ENCODE results near the gene KCND2. TPM values are rescaled to one million over a fixed set of nuclear protein-coding genes. Genes with fewer than 3 reads are reported as not detected.

The KCND2 gene
- total RNA-seq, 1 experiment from 2014 or later = not detected

- H3K36me3 ChIP-seq (ENCODE audit: control insufficient read depth, insufficient read depth, low read length) = no peaks in the 10 kb centered on the region
- no peaks in the 10 kb centered on the region for H3K4me1 ChIP-seq (ENCODE audit: control insufficient read depth, insufficient read depth, low read length)
- BruUV-seq (replicated peaks) = no TSS peak
- in situ Hi-C loops (cut with HindIII; ENCODE audit: low pct_unique_long_range_greater_than_20kb, low sequenced_read_pairs) = no loop called here
- intact Hi-C loops (cut with micrococcal nuclease; ENCODE audit: unreplicated experiment) = no loop called here
- POLR2A ChIA-PET = no interaction called here
- TF ChIP-seq TCF7L2 (IDR thresholded peaks at IDR 0.05; ENCODE audit: low read depth, low read length) (no peak), REST (IDR thresholded peaks at IDR 0.05; ENCODE audit: insufficient read depth in 1 of 2, low read depth in 2 of 2, low read length in 1 of 2) (no peak)
- H3K4me3 ChIP-seq (ENCODE audit: low read depth in 2 of 2, low read length in 2 of 2) = no peak overlapping the region
- H3K9me3 ChIP-seq (ENCODE audit: control insufficient read depth, insufficient read depth, low read depth, low read length) = no peaks in the 10 kb centered on the region
- H3K27me3 ChIP-seq (ENCODE audit: control insufficient read depth, insufficient read depth, low read length) = no peaks in the 10 kb centered on the region
- DNase-seq (ENCODE audit: low read depth, low spot score) (no peak), ATAC-seq (no peak)
- CTCF ChIA-PET = no interaction called here
- H3K27ac ChIP-seq (ENCODE audit: low read length) = no peak overlapping the region
Measured at GRCh38 chr7:120398284-120399000, 125.5 kb downstream of the KCND2 start.

GRCh38 chr7:120400806-120401455, 128.0 kb downstream of the KCND2 start:
- Histone ChIP-seq H3K27ac (ENCODE audit: low read length) (no peak overlapping the region), H3K36me3 (ENCODE audit: control insufficient read depth, insufficient read depth, low read length) (no peaks in the 10 kb centered on the region), H3K9me3 (ENCODE audit: control insufficient read depth, insufficient read depth, low read depth, low read length) (no peaks in the 10 kb centered on the region), H3K27me3 (ENCODE audit: control insufficient read depth, insufficient read depth, low read length) (no peaks in the 10 kb centered on the region), H3K4me3 (ENCODE audit: low read depth in 2 of 2, low read length in 2 of 2) (no peak overlapping the region), H3K4me1 (ENCODE audit: control insufficient read depth, insufficient read depth, low read length) (no peaks in the 10 kb centered on the region)
- no peak for ATAC-seq
- intact Hi-C loops (cut with micrococcal nuclease; ENCODE audit: unreplicated experiment) (no loop called here), in situ Hi-C loops (cut with HindIII; ENCODE audit: low pct_unique_long_range_greater_than_20kb, low sequenced_read_pairs) (no loop called here)
- TF ChIP-seq CTCF (IDR thresholded peaks at IDR 0.05) (no peak), REST (IDR thresholded peaks at IDR 0.05; ENCODE audit: insufficient read depth in 1 of 2, low read depth in 2 of 2, low read length in 1 of 2) (no peak), SIN3A (IDR thresholded peaks at IDR 0.05; ENCODE audit: borderline replicate concordance, insufficient read depth, low read depth, low read length) (no peak), TCF7L2 (IDR thresholded peaks at IDR 0.05; ENCODE audit: low read depth, low read length) (no peak), POLR2AphosphoS5 (IDR thresholded peaks at IDR 0.05; ENCODE audit: low read depth, low read length) (no peak)
- ChIA-PET POLR2A (no interaction called here), CTCF (no interaction called here)
- no TSS peak for BruUV-seq (replicated peaks)
- DNase-seq (ENCODE audit: low read depth, low spot score) = no peak

All from Panc1 (cell line).